ENCODE results near the gene ARHGEF17.

- TF ChIP-seq, protein P1, sequence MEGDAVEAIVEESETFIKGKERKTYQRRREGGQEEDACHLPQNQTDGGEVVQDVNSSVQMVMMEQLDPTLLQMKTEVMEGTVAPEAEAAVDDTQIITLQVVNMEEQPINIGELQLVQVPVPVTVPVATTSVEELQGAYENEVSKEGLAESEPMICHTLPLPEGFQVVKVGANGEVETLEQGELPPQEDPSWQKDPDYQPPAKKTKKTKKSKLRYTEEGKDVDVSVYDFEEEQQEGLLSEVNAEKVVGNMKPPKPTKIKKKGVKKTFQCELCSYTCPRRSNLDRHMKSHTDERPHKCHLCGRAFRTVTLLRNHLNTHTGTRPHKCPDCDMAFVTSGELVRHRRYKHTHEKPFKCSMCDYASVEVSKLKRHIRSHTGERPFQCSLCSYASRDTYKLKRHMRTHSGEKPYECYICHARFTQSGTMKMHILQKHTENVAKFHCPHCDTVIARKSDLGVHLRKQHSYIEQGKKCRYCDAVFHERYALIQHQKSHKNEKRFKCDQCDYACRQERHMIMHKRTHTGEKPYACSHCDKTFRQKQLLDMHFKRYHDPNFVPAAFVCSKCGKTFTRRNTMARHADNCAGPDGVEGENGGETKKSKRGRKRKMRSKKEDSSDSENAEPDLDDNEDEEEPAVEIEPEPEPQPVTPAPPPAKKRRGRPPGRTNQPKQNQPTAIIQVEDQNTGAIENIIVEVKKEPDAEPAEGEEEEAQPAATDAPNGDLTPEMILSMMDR (conservative IDR thresholded peaks at IDR 0.05 in 1 of 2, IDR thresholded peaks at IDR 0.05 in 1 of 2; ENCODE audit: extremely low read depth in 1 of 2, insufficient read depth in 1 of 2, low read depth in 1 of 2, low read length in 2 of 2), result no peak
- no peak for TF ChIP-seq EZH2 (IDR thresholded peaks at IDR 0.05; ENCODE audit: borderline replicate concordance, low read length)
These were observed 5.6 kb downstream of the ARHGEF17 start for GRCh38 chr11:73313652-73314051.

Measured in mammary epithelial cell (primary cell).